ENCODE measurements around the gene UCN3. TPM values are rescaled to one million over a fixed set of nuclear protein-coding genes. Genes with fewer than 3 reads are reported as not detected.
"Not testable (repeated sequence)": the region's sequence is repeated elsewhere in the genome, so short reads cannot be mapped to it uniquely, and the experiment has no call there.

UCN3 gene
- total RNA-seq, 2 experiments from 2014 or later: not detected

DNA sequence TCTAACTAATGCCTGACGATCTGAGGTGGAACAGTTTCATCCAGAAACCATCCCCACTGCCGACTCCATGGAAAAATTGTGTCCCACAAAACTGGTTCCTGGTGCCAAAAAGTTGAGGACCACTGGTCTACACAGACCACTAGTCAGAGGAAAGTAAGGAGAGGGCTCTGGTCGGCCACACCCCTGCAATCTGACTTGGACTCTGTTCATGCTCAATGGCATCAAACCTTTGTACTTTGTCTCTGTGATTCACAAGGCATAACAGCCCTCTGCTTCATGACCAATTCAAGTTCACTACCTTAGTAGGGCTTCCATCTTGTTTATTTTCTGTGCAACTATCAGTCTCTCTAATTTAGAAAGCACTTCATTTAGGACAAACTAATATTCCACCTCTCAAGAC is 38.0 kb downstream of the UCN3 start:
- Histone ChIP-seq H3K27me3 (ENCODE audit: control insufficient read depth in 1 of 2, insufficient read depth in 2 of 2, low read length in 2 of 2) (no peaks in the 10 kb centered on the region), H3K27ac (ENCODE audit: low read depth in 1 of 2, low read length in 2 of 2) (no peak overlapping the region), H3K36me3 (ENCODE audit: insufficient read depth, low read length) (no peaks in the 10 kb centered on the region), H3K4me1 (ENCODE audit: insufficient read depth, low read length) (no peaks in the 10 kb centered on the region), H3K4me3 (ENCODE audit: low read length) (no peak overlapping the region), H3K9me3 (ENCODE audit: control insufficient read depth in 1 of 2, insufficient read depth in 1 of 2, low read length in 2 of 2) (no peaks in the 10 kb centered on the region)
- ATAC-seq (ENCODE audit: poor library complexity) (no peak), DNase-seq (no peak)
- H3K27me3 Mint-ChIP-seq: peaks cover 12% of the 10 kb centered on the region
- CTCF ChIA-PET: no interaction called here
- H3K36me3 Mint-ChIP-seq (ENCODE audit: low read depth): no peaks in the 10 kb centered on the region
- no peak overlapping the region for H3K27ac Mint-ChIP-seq
- TF ChIP-seq, protein P1, sequence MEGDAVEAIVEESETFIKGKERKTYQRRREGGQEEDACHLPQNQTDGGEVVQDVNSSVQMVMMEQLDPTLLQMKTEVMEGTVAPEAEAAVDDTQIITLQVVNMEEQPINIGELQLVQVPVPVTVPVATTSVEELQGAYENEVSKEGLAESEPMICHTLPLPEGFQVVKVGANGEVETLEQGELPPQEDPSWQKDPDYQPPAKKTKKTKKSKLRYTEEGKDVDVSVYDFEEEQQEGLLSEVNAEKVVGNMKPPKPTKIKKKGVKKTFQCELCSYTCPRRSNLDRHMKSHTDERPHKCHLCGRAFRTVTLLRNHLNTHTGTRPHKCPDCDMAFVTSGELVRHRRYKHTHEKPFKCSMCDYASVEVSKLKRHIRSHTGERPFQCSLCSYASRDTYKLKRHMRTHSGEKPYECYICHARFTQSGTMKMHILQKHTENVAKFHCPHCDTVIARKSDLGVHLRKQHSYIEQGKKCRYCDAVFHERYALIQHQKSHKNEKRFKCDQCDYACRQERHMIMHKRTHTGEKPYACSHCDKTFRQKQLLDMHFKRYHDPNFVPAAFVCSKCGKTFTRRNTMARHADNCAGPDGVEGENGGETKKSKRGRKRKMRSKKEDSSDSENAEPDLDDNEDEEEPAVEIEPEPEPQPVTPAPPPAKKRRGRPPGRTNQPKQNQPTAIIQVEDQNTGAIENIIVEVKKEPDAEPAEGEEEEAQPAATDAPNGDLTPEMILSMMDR (IDR thresholded peaks at IDR 0.05): no peak
- H3K4me3 Mint-ChIP-seq: no peak overlapping the region
- intact Hi-C loops (cut with DNase I, micrococcal nuclease): no loop called here
- no peaks in the 10 kb centered on the region for H3K4me1 Mint-ChIP-seq (ENCODE audit: low read depth)
- POLR2A ChIA-PET: no interaction called here
- no peaks in the 10 kb centered on the region for H3K9me3 Mint-ChIP-seq

DNA sequence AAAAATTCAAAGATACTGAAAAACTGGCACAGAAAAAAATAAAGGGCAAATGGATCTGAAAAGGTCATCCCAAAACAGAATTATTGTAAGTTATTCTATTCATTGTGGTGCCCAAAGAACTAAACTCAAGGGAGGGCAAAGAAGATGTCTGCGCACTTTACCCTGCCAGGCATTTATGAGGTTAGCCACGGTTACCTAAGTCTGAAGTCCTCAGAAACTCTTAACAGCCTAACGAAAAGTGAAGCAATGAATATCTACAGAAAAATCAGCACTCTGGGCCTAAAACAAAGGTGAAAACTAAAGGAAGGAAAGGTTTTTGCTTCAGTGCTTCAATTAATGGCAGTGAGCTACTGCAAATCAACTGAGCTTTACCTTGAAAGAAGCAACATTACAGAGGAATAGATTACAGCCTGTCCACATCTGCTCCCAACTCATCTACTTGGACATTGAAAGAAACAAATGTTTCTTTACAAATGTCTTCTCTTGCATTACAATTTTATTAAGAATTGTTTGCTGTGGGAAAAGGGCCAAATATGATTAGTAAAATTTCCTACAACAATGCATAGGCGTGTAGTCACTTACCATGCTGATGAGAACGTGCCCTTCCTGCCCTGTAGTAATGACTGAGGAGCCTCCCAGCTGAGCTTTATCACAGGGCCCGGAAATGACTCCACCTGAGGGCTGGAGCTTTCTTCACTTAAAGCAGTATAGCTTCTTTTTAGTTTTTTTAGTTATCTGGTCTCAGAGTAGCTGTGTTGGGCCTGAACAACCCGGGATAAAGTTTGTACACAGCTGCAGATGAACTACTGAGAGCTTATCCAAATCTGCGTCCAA is 39.7 kb downstream of the UCN3 start, which contains the start of gene TUBAL3:
TUBAL3 (minus strand) TSS at position 621 of the 834 bp plus-strand sequence; CDS start at position 585, 36 bp downstream.
- CTCF ChIA-PET: no interaction called here

DNA sequence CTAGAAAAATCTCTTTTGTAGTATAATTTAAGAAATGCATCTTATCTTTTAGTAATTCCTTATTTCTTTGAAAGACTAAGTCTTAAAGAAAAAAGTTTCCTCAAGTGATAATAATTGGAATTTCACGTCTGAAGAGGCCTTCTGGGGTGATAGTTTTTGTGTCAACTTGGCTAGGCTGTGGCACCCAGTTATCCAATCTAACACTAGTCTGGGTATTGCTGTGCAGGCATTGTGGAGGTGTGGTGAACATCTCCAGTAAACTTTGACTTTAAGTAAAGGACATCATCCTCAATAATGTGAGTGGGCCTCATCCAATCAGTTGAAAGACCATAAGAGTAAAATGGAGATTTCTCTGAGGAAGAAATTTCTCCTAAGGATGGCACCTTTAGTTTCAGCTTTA is 42.2 kb downstream of the UCN3 start:
- Mint-ChIP-seq H3K4me3 (no peak overlapping the region), H3K27ac (no peak overlapping the region), H3K9me3 (no peaks in the 10 kb centered on the region), H3K36me3 (ENCODE audit: low read depth) (no peaks in the 10 kb centered on the region), H3K4me1 (ENCODE audit: low read depth) (peaks cover under 1% of the 10 kb centered on the region), H3K27me3 (peaks cover 10% of the 10 kb centered on the region)
- H3K4me3 ChIP-seq (ENCODE audit: low read length): no peak overlapping the region
- ChIA-PET POLR2A (no interaction called here), CTCF (no interaction called here)
- H3K4me1 ChIP-seq (ENCODE audit: insufficient read depth, low read length): no peaks in the 10 kb centered on the region
- no peaks in the 10 kb centered on the region for H3K36me3 ChIP-seq (ENCODE audit: insufficient read depth, low read length)
- H3K27me3 ChIP-seq (ENCODE audit: control insufficient read depth in 1 of 2, insufficient read depth in 2 of 2, low read length in 2 of 2): peaks cover 6 to 10% of the 10 kb centered on the region in 2 experiments
- TF ChIP-seq, protein P1 (IDR thresholded peaks at IDR 0.05): no peak
- ATAC-seq (ENCODE audit: poor library complexity) (no peak), DNase-seq (no peak)
- intact Hi-C loops (cut with DNase I, micrococcal nuclease): no loop called here
- no peaks in the 10 kb centered on the region for H3K9me3 ChIP-seq (ENCODE audit: control insufficient read depth in 1 of 2, insufficient read depth in 1 of 2, low read length in 2 of 2)
- no peak overlapping the region for H3K27ac ChIP-seq (ENCODE audit: low read depth in 1 of 2, low read length in 2 of 2)

More for the DNA sequence above, 39.7 kb downstream of the UCN3 start, which contains the start of gene TUBAL3:
- no peak within 1 kb of the TSS for H3K4me3 Mint-ChIP-seq
- H3K9me3 Mint-ChIP-seq: no peaks in the 10 kb centered on the region
- TF ChIP-seq, protein P1 (IDR thresholded peaks at IDR 0.05): no peak
- H3K36me3 Mint-ChIP-seq (ENCODE audit: low read depth): no peaks in the 10 kb centered on the region
- DNase-seq: no peak
- no peaks in the 10 kb centered on the region for H3K9me3 ChIP-seq (ENCODE audit: control insufficient read depth in 1 of 2, insufficient read depth in 1 of 2, low read length in 2 of 2)
- H3K27me3 ChIP-seq (ENCODE audit: control insufficient read depth in 1 of 2, insufficient read depth in 2 of 2, low read length in 2 of 2): no peaks in the 10 kb centered on the region
- POLR2A ChIA-PET: no interaction called here
- no peak within 1 kb of the TSS for H3K27ac Mint-ChIP-seq
- H3K36me3 ChIP-seq (ENCODE audit: insufficient read depth, low read length): no peaks in the 10 kb centered on the region
- intact Hi-C loops (cut with DNase I, micrococcal nuclease): no loop called here
- no peak within 1 kb of the TSS for H3K4me3 ChIP-seq (ENCODE audit: low read length)
- H3K4me1 Mint-ChIP-seq (ENCODE audit: low read depth): no peaks in the 10 kb centered on the region
- no peaks in the 10 kb centered on the region for H3K4me1 ChIP-seq (ENCODE audit: insufficient read depth, low read length)
- peaks cover 10% of the 10 kb centered on the region for H3K27me3 Mint-ChIP-seq
- H3K27ac ChIP-seq (ENCODE audit: low read depth in 1 of 2, low read length in 2 of 2): no peak within 1 kb of the TSS
- ATAC-seq (ENCODE audit: poor library complexity): no peak

DNA sequence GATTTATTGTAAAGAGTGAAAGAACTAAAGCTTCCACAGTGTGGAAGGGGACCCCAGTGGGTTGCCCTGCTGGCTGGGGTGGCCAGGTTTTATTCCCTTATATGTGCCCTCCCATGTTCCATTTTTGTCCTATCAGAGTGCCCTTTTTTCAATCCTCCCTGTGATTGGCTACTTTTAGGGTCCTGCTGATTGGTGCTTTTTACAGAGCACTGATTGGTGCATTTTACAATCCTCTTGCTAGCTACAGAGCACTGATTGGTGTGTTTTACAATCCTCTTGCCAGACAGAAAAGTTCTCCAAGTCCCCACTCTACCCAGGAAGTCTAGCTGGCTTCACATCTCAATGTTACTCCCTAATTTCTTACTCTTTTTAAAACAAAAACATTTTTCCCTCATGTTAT is 46.0 kb downstream of the UCN3 start:
- peak overlapping the region; percentile 35 for H3K4me3 Mint-ChIP-seq
- H3K4me1 Mint-ChIP-seq (ENCODE audit: low read depth); H3K27ac ChIP-seq (ENCODE audit: low read depth in 1 of 2, low read length in 2 of 2); H3K4me3 ChIP-seq (ENCODE audit: low read length); H3K27me3 ChIP-seq (ENCODE audit: control insufficient read depth in 1 of 2, insufficient read depth in 2 of 2, low read length in 2 of 2); H3K36me3 ChIP-seq (ENCODE audit: insufficient read depth, low read length); H3K9me3 Mint-ChIP-seq; H3K4me1 ChIP-seq (ENCODE audit: insufficient read depth, low read length); H3K9me3 ChIP-seq (ENCODE audit: control insufficient read depth in 1 of 2, insufficient read depth in 1 of 2, low read length in 2 of 2); H3K36me3 Mint-ChIP-seq (ENCODE audit: low read depth); ATAC-seq (ENCODE audit: poor library complexity); DNase-seq; intact Hi-C loops (cut with DNase I, micrococcal nuclease); H3K27ac Mint-ChIP-seq; POLR2A ChIA-PET: not testable (repeated sequence)
- CTCF ChIA-PET: interaction anchor here (1.5 kb wide), 1 partner anchor 561 kb away, joined by 7 read pairs; no protein-coding TSS in a partner anchor
- H3K27me3 Mint-ChIP-seq: peaks cover 10% of the 10 kb centered on the region
